WERI-Rb-1 (cell line): ENCODE measurements around the gene IFT80.

ENCODE experiments used
- DNase-seq: peaks from one replicate; pipeline ENCODE4 v3.0.0-alpha.2; 2020
- H3K27ac ChIP-seq: fragments of 250-450 bp; sonication (Bioruptor Pico); 2 replicates; pipeline ENCODE4 v1.5.1; 2020; ENCODE audit warnings: mild to moderate bottlenecking, moderate library complexity
- H3K27me3 ChIP-seq: fragments of 250-450 bp; sonication (Bioruptor Pico); 2 replicates; pipeline ENCODE4 v1.5.1; 2021; ENCODE audit warnings: mild to moderate bottlenecking, low read depth, moderate library complexity; ENCODE audit not compliant: insufficient read depth, severe bottlenecking
- H3K36me3 ChIP-seq: fragments of 250-450 bp; sonication (Bioruptor Pico); 2 replicates; pipeline ENCODE4 v1.5.1; 2020; ENCODE audit warnings: mild to moderate bottlenecking, moderate library complexity
- H3K4me3 ChIP-seq: 2 replicates; pipeline ENCODE4 v1.5.1; 2011; ENCODE audit warnings: low read depth, mild to moderate bottlenecking, control low read depth, low read length
- H3K9me3 ChIP-seq: fragments of 250-450 bp; sonication (Bioruptor Pico); 2 replicates; pipeline ENCODE4 v1.5.1; 2021; ENCODE audit warnings: mild to moderate bottlenecking, moderate library complexity; ENCODE audit not compliant: severe bottlenecking
- CTCF ChIP-seq: IDR thresholded peaks from 2 replicates; pipeline ENCODE4 v1.5.1; 2011; ENCODE audit warnings: low read depth, mild to moderate bottlenecking, control low read depth, inconsistent platforms, low read length

The IFT80 gene

GRCh38 chr3:160265088-160265487 lies 133.9 kb downstream of the IFT80 start:
- TF ChIP-seq CTCF = no peak
- DNase-seq = no peak
- H3K27ac ChIP-seq = no peak overlapping the region
- H3K27me3 ChIP-seq = no peaks in the 10 kb centered on the region
- H3K36me3 ChIP-seq = no peaks in the 10 kb centered on the region
- H3K4me3 ChIP-seq = no peak overlapping the region
- H3K9me3 ChIP-seq = no peaks in the 10 kb centered on the region

- no peak for TF ChIP-seq CTCF
- H3K9me3 ChIP-seq = no peaks in the 10 kb centered on the region
- H3K27ac ChIP-seq = no peak overlapping the region
- no peak for DNase-seq
- no peaks in the 10 kb centered on the region; the same call in 1 of the 2 replicates for H3K36me3 ChIP-seq
- H3K27me3 ChIP-seq = no peaks in the 10 kb centered on the region
- H3K4me3 ChIP-seq = no peak overlapping the region
Observed at GRCh38 chr3:160260587-160261270, 138.3 kb downstream of the IFT80 start.

GRCh38 chr3:160259589-160259988 lies 139.4 kb downstream of the IFT80 start:
- Histone ChIP-seq H3K36me3 (no peaks in the 10 kb centered on the region; the same call in 1 of the 2 replicates), H3K9me3 (no peaks in the 10 kb centered on the region), H3K27me3 (no peaks in the 10 kb centered on the region), H3K27ac (no peak overlapping the region), H3K4me3 (no peak overlapping the region)
- no peak for DNase-seq
- TF ChIP-seq CTCF = no peak

- Histone ChIP-seq H3K27ac (no peak overlapping the region), H3K36me3 (no peaks in the 10 kb centered on the region; the same call in 1 of the 2 replicates), H3K4me3 (no peak overlapping the region), H3K27me3 (no peaks in the 10 kb centered on the region), H3K9me3 (no peaks in the 10 kb centered on the region)
- DNase-seq = no peak
- TF ChIP-seq CTCF = no peak
Observed at GRCh38 chr3:160257606-160258005, 141.4 kb downstream of the IFT80 start.

- no peak overlapping the region for H3K4me3 ChIP-seq
- no peaks in the 10 kb centered on the region for H3K36me3 ChIP-seq
- DNase-seq = no peak
- H3K27ac ChIP-seq = no peak overlapping the region
- no peak for TF ChIP-seq CTCF
- no peaks in the 10 kb centered on the region for H3K27me3 ChIP-seq
- H3K9me3 ChIP-seq = no peaks in the 10 kb centered on the region
Observed at GRCh38 chr3:160253298-160253697, 145.7 kb downstream of the IFT80 start.

GRCh38 chr3:160247766-160248165 lies 151.3 kb downstream of the IFT80 start:
- H3K36me3 ChIP-seq = no peaks in the 10 kb centered on the region
- no peaks in the 10 kb centered on the region for H3K9me3 ChIP-seq
- no peak for TF ChIP-seq CTCF
- DNase-seq = no peak
- H3K4me3 ChIP-seq = no peak overlapping the region
- no peaks in the 10 kb centered on the region for H3K27me3 ChIP-seq
- no peak overlapping the region for H3K27ac ChIP-seq
